HUES64 (cell line): Measurements from ENCODE around the gene PRMT7.

Experiments used
- H3K27ac ChIP-seq: 2 replicates; pipeline ENCODE4 v1.7.0; 2013; ENCODE audit warnings: low read depth, low read length, inconsistent platforms
- H3K27me3 ChIP-seq: 2 replicates; pipeline ENCODE4 v1.6.1; 2013; ENCODE audit warnings: mild to moderate bottlenecking, low read length; ENCODE audit not compliant: insufficient read depth
- H3K36me3 ChIP-seq: 2 replicates; pipeline ENCODE4 v1.6.1; 2013; ENCODE audit warnings: mild to moderate bottlenecking, low read length; ENCODE audit not compliant: insufficient read depth
- H3K4me1 ChIP-seq: 2 replicates; pipeline ENCODE4 v1.6.1; 2013; ENCODE audit warnings: mild to moderate bottlenecking, low read length, moderate library complexity; ENCODE audit not compliant: insufficient read depth
- H3K4me3 ChIP-seq: 2 replicates; pipeline ENCODE4 v1.5.1; 2013; ENCODE audit warnings: mild to moderate bottlenecking, low read length, moderate library complexity
- H3K9ac ChIP-seq: 2 replicates; pipeline ENCODE4 v1.6.1; 2013; ENCODE audit warnings: mild to moderate bottlenecking, low read depth, low read length
- H3K9me3 ChIP-seq: 2 replicates; pipeline ENCODE4 v1.6.1; 2013; ENCODE audit warnings: low read depth, low read length; ENCODE audit not compliant: insufficient read depth
- WGBS: fragments of 150-250, 120-280 bp; methylation state at CpG from one replicate; pipeline ENCODE4 v1.1.7; 2013; ENCODE audit warnings: missing lambda C conversion rate; 5-methylcytosine and 5-hydroxymethylcytosine counted together

The PRMT7 gene

GRCh38 chr16:68374246-68374805 is 63.5 kb downstream of the PRMT7 start:
- 89% methylated on average over 10 of the region's 10 CpGs for WGBS
- Histone ChIP-seq H3K27ac (no peak overlapping the region), H3K4me3 (no peak overlapping the region), H3K27me3 (no peaks in the 10 kb centered on the region), H3K9me3 (no peaks in the 10 kb centered on the region), H3K9ac (no peak overlapping the region), H3K36me3 (no peaks in the 10 kb centered on the region), H3K4me1 (peaks cover 6% of the 10 kb centered on the region; the same call in 1 of the 2 replicates)

- Histone ChIP-seq H3K4me3 (no peak overlapping the region), H3K4me1 (peaks cover 6% of the 10 kb centered on the region; the same call in 1 of the 2 replicates), H3K9me3 (no peaks in the 10 kb centered on the region), H3K36me3 (no peaks in the 10 kb centered on the region), H3K27me3 (no peaks in the 10 kb centered on the region), H3K27ac (no peak overlapping the region), H3K9ac (no peak overlapping the region)
- WGBS, result 84% methylated on average over 9 of the region's 9 CpGs
These were observed 64.3 kb downstream of the PRMT7 start for GRCh38 chr16:68374961-68375660.

- no peak overlapping the region for H3K4me3 ChIP-seq
- H3K9ac ChIP-seq, result no peak overlapping the region
- no peak overlapping the region for H3K27ac ChIP-seq
- H3K27me3 ChIP-seq, result no peaks in the 10 kb centered on the region
- peaks cover 6% of the 10 kb centered on the region; the same call in 1 of the 2 replicates for H3K4me1 ChIP-seq
- H3K36me3 ChIP-seq, result no peaks in the 10 kb centered on the region
- no peaks in the 10 kb centered on the region for H3K9me3 ChIP-seq
- WGBS, result 89% methylated on average over 11 of the region's 11 CpGs
These were observed 65.2 kb downstream of the PRMT7 start for GRCh38 chr16:68375801-68376536.

GRCh38 chr16:68376590-68376989 is 65.8 kb downstream of the PRMT7 start:
- WGBS, result 96% methylated on average over 6 of the region's 6 CpGs
- Histone ChIP-seq H3K4me3 (no peak overlapping the region), H3K9me3 (no peaks in the 10 kb centered on the region), H3K4me1 (peaks cover 6% of the 10 kb centered on the region; the same call in 1 of the 2 replicates), H3K36me3 (no peaks in the 10 kb centered on the region), H3K9ac (no peak overlapping the region), H3K27ac (no peak overlapping the region), H3K27me3 (no peaks in the 10 kb centered on the region)

GRCh38 chr16:68377221-68377620 is 66.4 kb downstream of the PRMT7 start:
- peaks cover 6% of the 10 kb centered on the region; the same call in 1 of the 2 replicates for H3K4me1 ChIP-seq
- H3K36me3 ChIP-seq, result no peaks in the 10 kb centered on the region
- H3K9me3 ChIP-seq, result no peaks in the 10 kb centered on the region
- WGBS, result 96% methylated on average over 7 of the region's 7 CpGs
- no peak overlapping the region for H3K27ac ChIP-seq
- no peaks in the 10 kb centered on the region for H3K27me3 ChIP-seq
- H3K4me3 ChIP-seq, result no peak overlapping the region
- no peak overlapping the region for H3K9ac ChIP-seq

- no peak overlapping the region for H3K4me3 ChIP-seq
- H3K36me3 ChIP-seq, result no peaks in the 10 kb centered on the region
- no peak overlapping the region for H3K27ac ChIP-seq
- no peaks in the 10 kb centered on the region for H3K9me3 ChIP-seq
- WGBS, result 93% methylated on average over 11 of the region's 11 CpGs
- H3K9ac ChIP-seq, result no peak overlapping the region
- peaks cover 6% of the 10 kb centered on the region; the same call in 1 of the 2 replicates for H3K4me1 ChIP-seq
- H3K27me3 ChIP-seq, result no peaks in the 10 kb centered on the region
These were observed 67.0 kb downstream of the PRMT7 start for GRCh38 chr16:68377667-68378393.

GRCh38 chr16:68378436-68379415 is 67.9 kb downstream of the PRMT7 start:
- peaks cover 6% of the 10 kb centered on the region; the same call in 1 of the 2 replicates for H3K4me1 ChIP-seq
- no peak overlapping the region for H3K4me3 ChIP-seq
- H3K9me3 ChIP-seq, result no peaks in the 10 kb centered on the region
- no peak overlapping the region for H3K27ac ChIP-seq
- no peaks in the 10 kb centered on the region for H3K36me3 ChIP-seq
- no peaks in the 10 kb centered on the region for H3K27me3 ChIP-seq
- WGBS, result 92% methylated on average over 13 of the region's 13 CpGs
- H3K9ac ChIP-seq, result no peak overlapping the region

GRCh38 chr16:68379472-68380347 is 68.9 kb downstream of the PRMT7 start:
- H3K9ac ChIP-seq, result no peak overlapping the region
- H3K27ac ChIP-seq, result no peak overlapping the region
- WGBS, result 92% methylated on average over 18 of the region's 18 CpGs
- H3K36me3 ChIP-seq, result no peaks in the 10 kb centered on the region
- H3K4me3 ChIP-seq, result no peak overlapping the region
- peaks cover 15% of the 10 kb centered on the region; the same call in 1 of the 2 replicates for H3K4me1 ChIP-seq
- H3K9me3 ChIP-seq, result no peaks in the 10 kb centered on the region
- no peaks in the 10 kb centered on the region for H3K27me3 ChIP-seq

GRCh38 chr16:68380348-68380670 is 69.5 kb downstream of the PRMT7 start:
- H3K27ac ChIP-seq, result no peak overlapping the region
- H3K36me3 ChIP-seq, result no peaks in the 10 kb centered on the region
- peaks cover 19% of the 10 kb centered on the region for H3K4me1 ChIP-seq
- H3K27me3 ChIP-seq, result no peaks in the 10 kb centered on the region
- WGBS, result 94% methylated on average over 5 of the region's 5 CpGs
- H3K9ac ChIP-seq, result no peak overlapping the region
- H3K4me3 ChIP-seq, result no peak overlapping the region
- no peaks in the 10 kb centered on the region for H3K9me3 ChIP-seq
